HPDE6-E6E7 (cell line): ENCODE results near the gene DLL1.

ENCODE experiments used
- DNase-seq: peaks from one replicate; pipeline ENCODE4 v3.0.0; 2011; ENCODE audit warnings: missing footprints; ENCODE audit errors: extremely low spot score

Gene DLL1

GRCh38 chr6:170233286-170234205 lies 57.3 kb downstream of the DLL1 start:
- no peak for DNase-seq
